GM12872 (cell line): ENCODE measurements around the gene MTX3.

Source experiments
- CTCF ChIP-seq: IDR thresholded peaks from 3 replicates; pipeline ENCODE4 v1.5.1; 2011; ENCODE audit warnings: low read depth, mild to moderate bottlenecking, low read length, moderate library complexity; ENCODE audit not compliant: insufficient read depth

The MTX3 gene

GRCh38 chr5:79976759-79977515 lies 14.1 kb downstream of the MTX3 start:
- TF ChIP-seq CTCF = no peak

- no peak for TF ChIP-seq CTCF
Observed at GRCh38 chr5:79975422-79975821, 15.6 kb downstream of the MTX3 start.

- TF ChIP-seq CTCF = no peak
Observed at GRCh38 chr5:79974886-79975285, 16.2 kb downstream of the MTX3 start.

GRCh38 chr5:79973996-79974395 lies 17.1 kb downstream of the MTX3 start:
- no peak for TF ChIP-seq CTCF

- no peak for TF ChIP-seq CTCF
Observed at GRCh38 chr5:79973511-79973910, 17.6 kb downstream of the MTX3 start.

- TF ChIP-seq CTCF = no peak
Observed at GRCh38 chr5:79971156-79971555, 19.9 kb downstream of the MTX3 start.

GRCh38 chr5:79966448-79966847 lies 24.6 kb downstream of the MTX3 start:
- TF ChIP-seq CTCF = no peak
